OCI-LY7 (cell line): ENCODE data around the gene ATP6V1B1.

Experiments
- CTCF ChIP-seq: fragments of 200-600 bp; sonication (generic); conservative IDR thresholded peaks from 2 replicates; pipeline ENCODE4 v1.5.1; 2014; ENCODE audit warnings: mild to moderate bottlenecking, antibody characterized with exemption, low read length, moderate library complexity, mixed read lengths
- EZH2phosphoT487 ChIP-seq: fragments of 200-600 bp; sonication (generic); IDR thresholded peaks from 2 replicates; pipeline ENCODE4 v1.6.1; 2018; ENCODE audit warnings: low read depth, borderline replicate concordance, mild to moderate bottlenecking, mixed run types, antibody characterized with exemption, low read length, moderate library complexity, mixed read lengths

- TF ChIP-seq CTCF, result no peak
- TF ChIP-seq EZH2phosphoT487, result no peak
These were observed 2.3 kb downstream of the ATP6V1B1 start for GRCh38 chr2:70937866-70938585.
